ENCODE measurements around the gene KCNH5.

DNA sequence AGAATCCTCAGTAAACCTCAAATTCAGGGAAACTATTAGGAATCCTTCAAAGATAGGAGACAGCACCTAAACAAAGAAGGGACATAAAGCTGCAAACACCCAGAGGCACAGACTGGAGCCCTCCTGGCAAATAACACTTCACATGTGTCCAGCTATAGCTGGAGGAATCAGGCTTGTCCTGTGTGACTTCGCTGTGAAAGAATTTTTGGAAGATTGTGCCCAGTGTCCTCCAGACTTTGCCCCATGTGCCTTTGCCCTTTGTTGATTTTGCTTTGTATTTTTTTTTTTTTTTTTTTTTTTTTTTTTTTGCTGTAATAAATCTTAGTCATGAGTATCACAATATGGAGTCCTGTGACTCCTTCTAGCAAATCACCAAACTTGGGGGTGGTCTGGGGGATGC, 136.8 kb downstream of the KCNH5 start:
- TF ChIP-seq, protein P1, sequence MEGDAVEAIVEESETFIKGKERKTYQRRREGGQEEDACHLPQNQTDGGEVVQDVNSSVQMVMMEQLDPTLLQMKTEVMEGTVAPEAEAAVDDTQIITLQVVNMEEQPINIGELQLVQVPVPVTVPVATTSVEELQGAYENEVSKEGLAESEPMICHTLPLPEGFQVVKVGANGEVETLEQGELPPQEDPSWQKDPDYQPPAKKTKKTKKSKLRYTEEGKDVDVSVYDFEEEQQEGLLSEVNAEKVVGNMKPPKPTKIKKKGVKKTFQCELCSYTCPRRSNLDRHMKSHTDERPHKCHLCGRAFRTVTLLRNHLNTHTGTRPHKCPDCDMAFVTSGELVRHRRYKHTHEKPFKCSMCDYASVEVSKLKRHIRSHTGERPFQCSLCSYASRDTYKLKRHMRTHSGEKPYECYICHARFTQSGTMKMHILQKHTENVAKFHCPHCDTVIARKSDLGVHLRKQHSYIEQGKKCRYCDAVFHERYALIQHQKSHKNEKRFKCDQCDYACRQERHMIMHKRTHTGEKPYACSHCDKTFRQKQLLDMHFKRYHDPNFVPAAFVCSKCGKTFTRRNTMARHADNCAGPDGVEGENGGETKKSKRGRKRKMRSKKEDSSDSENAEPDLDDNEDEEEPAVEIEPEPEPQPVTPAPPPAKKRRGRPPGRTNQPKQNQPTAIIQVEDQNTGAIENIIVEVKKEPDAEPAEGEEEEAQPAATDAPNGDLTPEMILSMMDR (IDR thresholded peaks at IDR 0.05) = no peak
- TF ChIP-seq POLR2AphosphoS5 (IDR thresholded peaks at IDR 0.05) = no peak
- no peak for TF ChIP-seq POLR2A (IDR thresholded peaks at IDR 0.05)
